GM23338 (cell line): ENCODE measurements around the gene ABO. TPM values are rescaled to one million over a fixed set of nuclear protein-coding genes. Genes with fewer than 3 reads are reported as not detected.

ENCODE experiments used
- ATAC-seq: fragments of 200-7000 bp; cut with Tn5 transposase; 3 replicates; pipeline ENCODE4 v1.9.1; 2020
- DNase-seq: peaks from one replicate; pipeline ENCODE4 v3.0.0-alpha.2; 2015; ENCODE audit warnings: low spot score
- H2AFZ ChIP-seq: fragments of 200-600 bp; sonication (generic); 2 replicates; pipeline ENCODE4 v1.8.0; 2016; ENCODE audit warnings: antibody characterized with exemption, mild to moderate bottlenecking, moderate library complexity
- H3F3A ChIP-seq: fragments of 200-600 bp; sonication (generic); replicated peaks from 2 replicates; pipeline ENCODE4 v1.8.0; 2017; ENCODE audit warnings: antibody characterized with exemption, mixed run types, low read depth
- H3K27ac ChIP-seq: fragments of 200-600 bp; sonication (generic); 2 replicates; pipeline ENCODE4 v1.6.1; 2016; ENCODE audit warnings: low read depth
- H3K27me3 ChIP-seq: fragments of 200-600 bp; sonication (generic); 2 replicates; pipeline ENCODE4 v1.8.0; 2016; ENCODE audit warnings: mild to moderate bottlenecking, mixed run types, moderate library complexity; ENCODE audit not compliant: insufficient read depth
- H3K36me3 ChIP-seq: fragments of 200-600 bp; sonication (generic); 2 replicates; pipeline ENCODE4 v1.8.0; 2016; ENCODE audit warnings: mild to moderate bottlenecking; ENCODE audit not compliant: insufficient read depth
- H3K4me1 ChIP-seq: fragments of 200-600 bp; sonication (generic); 2 replicates; pipeline ENCODE4 v1.8.0; 2016; ENCODE audit warnings: mild to moderate bottlenecking, moderate library complexity; ENCODE audit not compliant: insufficient read depth
- H3K4me2 ChIP-seq: fragments of 200-600 bp; sonication (generic); 2 replicates; pipeline ENCODE4 v1.7.1; 2017; ENCODE audit warnings: mixed run types
- H3K4me3 ChIP-seq: fragments of 200-600 bp; sonication (generic); 2 replicates; pipeline ENCODE4 v1.6.1; 2016; ENCODE audit warnings: mixed run types
- H3K79me2 ChIP-seq: fragments of 200-600 bp; sonication (generic); replicated peaks from 2 replicates; pipeline ENCODE4 v1.8.0; 2017; ENCODE audit warnings: mild to moderate bottlenecking; ENCODE audit not compliant: insufficient read depth
- H3K9me2 ChIP-seq: fragments of 200-600 bp; sonication (generic); 2 replicates; pipeline ENCODE4 v1.8.0; 2017; ENCODE audit not compliant: insufficient read depth
- H4K20me1 ChIP-seq: fragments of 200-600 bp; sonication (generic); replicated peaks from 2 replicates; pipeline ENCODE4 v1.8.0; 2017; ENCODE audit warnings: mild to moderate bottlenecking; ENCODE audit not compliant: insufficient read depth
- H3K27ac Mint-ChIP-seq: 2 replicates; pipeline ENCODE4 v1.8.0; 2020; ENCODE audit warnings: inconsistent platforms, mild to moderate bottlenecking, moderate library complexity, mixed read lengths
- H3K27me3 Mint-ChIP-seq: 3 replicates; pipeline ENCODE4 v1.8.0; 2022; ENCODE audit warnings: low read depth, mild to moderate bottlenecking, moderate library complexity, mixed read lengths, inconsistent platforms; ENCODE audit not compliant: insufficient read depth, poor library complexity
- H3K36me3 Mint-ChIP-seq: 3 replicates; pipeline ENCODE4 v1.8.0; 2021; ENCODE audit warnings: low read depth, mild to moderate bottlenecking, inconsistent platforms, moderate library complexity, mixed read lengths
- H3K4me1 Mint-ChIP-seq: 3 replicates; pipeline ENCODE4 v1.8.0; 2020; ENCODE audit warnings: mild to moderate bottlenecking, inconsistent platforms, mixed read lengths
- H3K4me3 Mint-ChIP-seq: 3 replicates; pipeline ENCODE4 v1.8.0; 2021; ENCODE audit warnings: moderate library complexity, mild to moderate bottlenecking, inconsistent platforms, mixed read lengths
- H3K9me3 Mint-ChIP-seq: 3 replicates; pipeline ENCODE4 v1.8.0; 2020; ENCODE audit warnings: moderate library complexity, mild to moderate bottlenecking, inconsistent platforms, mixed read lengths
- CREB1 ChIP-seq: fragments of 250-450 bp; sonication (Bioruptor Pico); IDR thresholded peaks from 2 replicates; pipeline ENCODE4 v1.5.0; 2020; ENCODE audit warnings: low read depth, mild to moderate bottlenecking, moderate library complexity
- EZH2 ChIP-seq: fragments of 200-600 bp; sonication (generic); IDR thresholded peaks from one replicate; pipeline ENCODE4 v1.8.0; 2017; ENCODE audit warnings: antibody characterized with exemption, mild to moderate bottlenecking, low read depth; ENCODE audit not compliant: unreplicated experiment
- POLR2AphosphoS5 ChIP-seq: IDR thresholded peaks from 2 replicates; pipeline ENCODE4 v1.6.1; 2016; ENCODE audit warnings: antibody characterized with exemption, low read depth
- STAT1 ChIP-seq: IDR thresholded peaks from one replicate; pipeline ENCODE4 v1.6.1; 2016; ENCODE audit warnings: antibody characterized with exemption; ENCODE audit not compliant: unreplicated experiment
- ZNF114 ChIP-seq: fragments of 250-450 bp; sonication (Bioruptor Pico); IDR thresholded peaks from 2 replicates; pipeline ENCODE4 v1.5.0; 2020; ENCODE audit warnings: mild to moderate bottlenecking, moderate library complexity
- ZNF331 ChIP-seq: fragments of 250-450 bp; sonication (Bioruptor Pico); IDR thresholded peaks from 2 replicates; pipeline ENCODE4 v1.5.0; 2020; ENCODE audit warnings: low read depth, mild to moderate bottlenecking, moderate library complexity
- polyA plus RNA-seq: library from polyadenylated mRNA; unstranded; fragments of >200 nt; fragmentation: Nextera tagmentation; extraction: Ambion mirVana; gene quantifications from 2 replicates; pipeline ENCODE4 v1.2.1, GENCODE V29; 2016
- total RNA-seq: library from RNA; depleted of rRNA; stranded (reverse); fragments of >200 nt; shearing (Covaris generic); gene quantifications from 2 replicates; pipeline ENCODE4 v1.2.3, GENCODE V29; 2014
- TF ChIP-seq, protein P1 (sequence below), 2 experiments: fragments of 200-600 bp in 1 of 2; sonication (generic) in 1 of 2; conservative IDR thresholded peaks; 2 replicates each; pipeline versions ENCODE4 v1.5.1 to v1.6.1; 2016 to 2017; ENCODE audit warnings: antibody characterized with exemption in 2 of 2, low read depth in 2 of 2, mild to moderate bottlenecking in 2 of 2, moderate library complexity in 1 of 2
- TF ChIP-seq, protein P2 (sequence below): IDR thresholded peaks from 2 replicates; pipeline ENCODE4 v1.6.1; 2016; ENCODE audit warnings: antibody characterized with exemption
- TF ChIP-seq, protein P3 (sequence below): IDR thresholded peaks from one replicate; pipeline ENCODE4 v1.6.1; 2018; ENCODE audit warnings: antibody characterized with exemption; ENCODE audit not compliant: unreplicated experiment

Gene ABO
- total and polyA plus RNA-seq, 2 experiments from 2014 or later, result 0.28 to 0.34 TPM

DNA sequence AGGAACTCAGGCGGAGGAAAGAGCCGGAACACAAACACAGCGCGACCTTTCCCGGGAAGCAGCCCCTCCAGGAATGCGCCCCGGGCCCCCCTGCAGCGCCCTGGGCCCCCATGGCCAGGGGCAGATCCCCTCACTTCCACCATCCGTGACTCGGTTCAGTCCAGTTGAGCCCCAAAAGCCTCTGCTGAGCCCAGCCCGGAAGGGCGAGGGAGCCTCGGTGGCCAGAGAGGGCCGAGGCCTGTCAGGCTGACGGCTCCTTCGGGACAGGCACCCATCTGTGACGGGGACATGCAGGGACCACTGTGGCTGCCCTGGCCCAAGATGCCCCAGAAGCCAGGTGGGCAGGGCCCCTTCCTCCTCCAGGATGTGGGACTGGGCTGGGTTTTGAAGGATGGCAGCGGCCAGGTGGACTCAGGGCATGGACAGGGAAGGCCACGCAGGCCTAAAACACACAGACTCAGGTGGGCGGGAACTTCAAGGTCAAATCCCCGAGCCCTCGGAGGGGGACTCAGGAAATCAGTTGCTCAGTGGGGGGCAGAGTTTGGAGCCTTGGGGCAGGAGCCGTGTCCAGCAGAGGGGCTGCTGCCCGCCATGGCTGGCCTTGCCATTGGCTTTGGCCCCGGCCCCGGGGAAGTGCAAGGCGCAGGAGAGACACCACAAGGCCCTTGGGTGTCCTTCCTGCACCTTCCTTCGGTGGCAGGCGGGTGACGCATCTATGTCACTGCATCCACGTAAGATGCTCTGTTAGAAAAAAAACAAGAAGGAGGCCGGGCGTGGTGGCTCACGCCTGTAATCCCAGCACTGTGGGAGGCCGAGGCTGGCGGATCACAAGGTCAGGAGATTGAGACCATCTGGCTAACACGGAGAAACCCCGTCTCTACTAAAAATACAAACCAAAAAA lies 29.7 kb upstream of the ABO start:
- H3K27ac ChIP-seq, result no peak overlapping the region
- Mint-ChIP-seq H3K9me3 (peaks cover 7% of the 10 kb centered on the region), H3K27me3 (no peaks in the 10 kb centered on the region), H3K4me1 (no peaks in the 10 kb centered on the region), H3K36me3 (peaks cover 6% of the 10 kb centered on the region), H3K4me3 (no peak overlapping the region), H3K27ac (no peak overlapping the region)
- no peaks in the 10 kb centered on the region for H3K9me2 ChIP-seq
- H3K4me2 ChIP-seq, result no peak overlapping the region
- ATAC-seq, result no peak
- no peaks in the 10 kb centered on the region for H3K36me3 ChIP-seq
- H4K20me1 ChIP-seq, result no peaks in the 10 kb centered on the region
- H3K4me3 ChIP-seq, result no peak overlapping the region
- H3K79me2 ChIP-seq, result no peaks in the 10 kb centered on the region
- no peaks in the 10 kb centered on the region for H3K27me3 ChIP-seq
- H3K4me1 ChIP-seq, result no peaks in the 10 kb centered on the region
- no peaks in the 10 kb centered on the region for H3F3A ChIP-seq
- no peak overlapping the region for H2AFZ ChIP-seq
- no peak for DNase-seq
- TF ChIP-seq, protein P1, sequence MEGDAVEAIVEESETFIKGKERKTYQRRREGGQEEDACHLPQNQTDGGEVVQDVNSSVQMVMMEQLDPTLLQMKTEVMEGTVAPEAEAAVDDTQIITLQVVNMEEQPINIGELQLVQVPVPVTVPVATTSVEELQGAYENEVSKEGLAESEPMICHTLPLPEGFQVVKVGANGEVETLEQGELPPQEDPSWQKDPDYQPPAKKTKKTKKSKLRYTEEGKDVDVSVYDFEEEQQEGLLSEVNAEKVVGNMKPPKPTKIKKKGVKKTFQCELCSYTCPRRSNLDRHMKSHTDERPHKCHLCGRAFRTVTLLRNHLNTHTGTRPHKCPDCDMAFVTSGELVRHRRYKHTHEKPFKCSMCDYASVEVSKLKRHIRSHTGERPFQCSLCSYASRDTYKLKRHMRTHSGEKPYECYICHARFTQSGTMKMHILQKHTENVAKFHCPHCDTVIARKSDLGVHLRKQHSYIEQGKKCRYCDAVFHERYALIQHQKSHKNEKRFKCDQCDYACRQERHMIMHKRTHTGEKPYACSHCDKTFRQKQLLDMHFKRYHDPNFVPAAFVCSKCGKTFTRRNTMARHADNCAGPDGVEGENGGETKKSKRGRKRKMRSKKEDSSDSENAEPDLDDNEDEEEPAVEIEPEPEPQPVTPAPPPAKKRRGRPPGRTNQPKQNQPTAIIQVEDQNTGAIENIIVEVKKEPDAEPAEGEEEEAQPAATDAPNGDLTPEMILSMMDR (conservative IDR thresholded peaks at IDR 0.05; ENCODE audit: low read depth in 2 of 2), result no peak
- TF ChIP-seq POLR2AphosphoS5 (no peak), EZH2 (no peak), ZNF114 (CRISPR knock-in tag) (no peak), STAT1 (no peak), ZNF331 (no peak), CREB1 (CRISPR knock-in tag) (no peak)
- TF ChIP-seq, protein P2, sequence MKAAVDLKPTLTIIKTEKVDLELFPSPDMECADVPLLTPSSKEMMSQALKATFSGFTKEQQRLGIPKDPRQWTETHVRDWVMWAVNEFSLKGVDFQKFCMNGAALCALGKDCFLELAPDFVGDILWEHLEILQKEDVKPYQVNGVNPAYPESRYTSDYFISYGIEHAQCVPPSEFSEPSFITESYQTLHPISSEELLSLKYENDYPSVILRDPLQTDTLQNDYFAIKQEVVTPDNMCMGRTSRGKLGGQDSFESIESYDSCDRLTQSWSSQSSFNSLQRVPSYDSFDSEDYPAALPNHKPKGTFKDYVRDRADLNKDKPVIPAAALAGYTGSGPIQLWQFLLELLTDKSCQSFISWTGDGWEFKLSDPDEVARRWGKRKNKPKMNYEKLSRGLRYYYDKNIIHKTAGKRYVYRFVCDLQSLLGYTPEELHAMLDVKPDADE, result no peak
- TF ChIP-seq, protein P3, sequence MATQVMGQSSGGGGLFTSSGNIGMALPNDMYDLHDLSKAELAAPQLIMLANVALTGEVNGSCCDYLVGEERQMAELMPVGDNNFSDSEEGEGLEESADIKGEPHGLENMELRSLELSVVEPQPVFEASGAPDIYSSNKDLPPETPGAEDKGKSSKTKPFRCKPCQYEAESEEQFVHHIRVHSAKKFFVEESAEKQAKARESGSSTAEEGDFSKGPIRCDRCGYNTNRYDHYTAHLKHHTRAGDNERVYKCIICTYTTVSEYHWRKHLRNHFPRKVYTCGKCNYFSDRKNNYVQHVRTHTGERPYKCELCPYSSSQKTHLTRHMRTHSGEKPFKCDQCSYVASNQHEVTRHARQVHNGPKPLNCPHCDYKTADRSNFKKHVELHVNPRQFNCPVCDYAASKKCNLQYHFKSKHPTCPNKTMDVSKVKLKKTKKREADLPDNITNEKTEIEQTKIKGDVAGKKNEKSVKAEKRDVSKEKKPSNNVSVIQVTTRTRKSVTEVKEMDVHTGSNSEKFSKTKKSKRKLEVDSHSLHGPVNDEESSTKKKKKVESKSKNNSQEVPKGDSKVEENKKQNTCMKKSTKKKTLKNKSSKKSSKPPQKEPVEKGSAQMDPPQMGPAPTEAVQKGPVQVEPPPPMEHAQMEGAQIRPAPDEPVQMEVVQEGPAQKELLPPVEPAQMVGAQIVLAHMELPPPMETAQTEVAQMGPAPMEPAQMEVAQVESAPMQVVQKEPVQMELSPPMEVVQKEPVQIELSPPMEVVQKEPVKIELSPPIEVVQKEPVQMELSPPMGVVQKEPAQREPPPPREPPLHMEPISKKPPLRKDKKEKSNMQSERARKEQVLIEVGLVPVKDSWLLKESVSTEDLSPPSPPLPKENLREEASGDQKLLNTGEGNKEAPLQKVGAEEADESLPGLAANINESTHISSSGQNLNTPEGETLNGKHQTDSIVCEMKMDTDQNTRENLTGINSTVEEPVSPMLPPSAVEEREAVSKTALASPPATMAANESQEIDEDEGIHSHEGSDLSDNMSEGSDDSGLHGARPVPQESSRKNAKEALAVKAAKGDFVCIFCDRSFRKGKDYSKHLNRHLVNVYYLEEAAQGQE, result no peak
